Smooth muscle cell of the brain vasculature (primary cell): Measurements from ENCODE around the gene CNOT8.

Experiments used
- DNase-seq: peaks from one replicate; pipeline ENCODE4 v3.0.0-alpha.2; 2012; ENCODE audit warnings: low read depth, low spot score

CNOT8 gene

DNA sequence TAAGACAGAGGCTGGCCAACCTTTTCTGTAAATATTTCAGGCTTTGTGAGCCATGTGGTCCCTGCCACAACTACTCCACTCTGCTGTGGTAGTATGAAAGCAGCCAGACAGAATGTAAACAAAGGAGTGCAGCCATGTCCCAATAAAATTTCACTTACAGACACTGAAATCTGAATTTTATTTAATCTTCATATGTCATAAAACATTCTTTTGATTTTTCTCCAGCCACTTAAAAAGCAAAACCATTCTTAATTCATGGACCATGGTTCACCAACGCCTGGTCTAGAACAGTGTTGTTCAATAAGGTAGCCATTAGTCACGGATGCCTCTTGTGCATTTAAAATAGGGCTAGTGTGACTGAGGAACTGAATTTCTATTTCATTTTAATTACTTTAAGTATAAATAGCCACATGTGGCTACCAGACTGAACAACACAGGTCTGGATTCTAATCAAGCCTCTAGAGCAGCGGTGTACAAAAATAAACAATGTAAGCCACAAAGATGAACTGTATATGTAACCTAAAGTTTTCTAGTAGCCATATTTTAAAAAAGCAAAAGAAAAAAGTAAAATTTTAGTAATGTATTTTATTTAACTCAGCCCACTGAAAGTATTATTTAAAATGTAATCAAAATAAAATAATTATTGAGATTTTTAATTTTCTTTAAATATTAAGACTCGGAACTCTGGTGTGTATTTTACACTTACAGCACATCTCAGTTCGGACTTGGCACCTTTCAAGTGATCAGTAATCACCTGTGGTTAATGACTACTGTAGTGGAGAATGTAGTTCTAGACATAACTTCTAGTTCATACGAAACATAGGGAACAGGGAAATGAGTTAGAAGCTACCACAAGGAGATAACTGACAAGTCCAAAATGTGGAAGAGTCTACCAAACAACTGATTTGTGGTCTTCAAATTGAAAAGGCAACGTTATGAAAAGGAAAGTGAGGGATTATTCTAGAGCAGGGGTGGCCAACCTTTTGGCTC lies 65.3 kb downstream of the CNOT8 start:
- DNase-seq, result no peak
